K562 (cell line): ENCODE data around the gene E2F2. TPM values are rescaled to one million over a fixed set of nuclear protein-coding genes. Genes with fewer than 3 reads are reported as not detected.

Experiments
- CEBPG ChIP-seq, 3 experiments: fragments of 200-800 bp in 1 of 3; sonication (Bioruptor generic) in 1 of 3; sonication (generic) in 1 of 3; formaldehyde crosslinking in 1 of 3; IDR thresholded peaks in 2 of 3; conservative IDR thresholded peaks in 1 of 3; 2 replicates each; pipeline versions ENCODE4 v1.6.1 to v1.8.0; 2016 to 2022; ENCODE audit warnings: missing compliant biosample characterization in 2 of 3, missing genetic modification characterization in 2 of 3, mild to moderate bottlenecking in 1 of 3, missing genetic modification reagents in 1 of 3
- FOXK2 ChIP-seq, 2 experiments: fragments of 450-650 bp; IDR thresholded peaks in 1 of 2; conservative IDR thresholded peaks in 1 of 2; 2 replicates each; pipeline ENCODE4 v1.6.1; 2016; ENCODE audit warnings: low read depth in 2 of 2, mild to moderate bottlenecking in 1 of 2
- FOXP4 ChIP-seq: sonication (generic); formaldehyde crosslinking; IDR thresholded peaks from 2 replicates; pipeline ENCODE4 v1.8.0; 2022; ENCODE audit warnings: mild to moderate bottlenecking, missing genetic modification reagents, borderline replicate concordance
- HDAC8 ChIP-seq: fragments of 450-650 bp; IDR thresholded peaks from 2 replicates; pipeline ENCODE4 v1.6.1; 2016; ENCODE audit warnings: mild to moderate bottlenecking, missing genetic modification characterization, moderate library complexity, missing compliant biosample characterization
- HEY1 ChIP-seq: fragments of 250-450 bp; sonication (Bioruptor Pico); IDR thresholded peaks from 2 replicates; pipeline ENCODE4 v1.5.0; 2020; ENCODE audit warnings: mild to moderate bottlenecking, moderate library complexity, borderline replicate concordance
- KDM5B ChIP-seq: fragments of 200-600 bp; sonication (generic); IDR thresholded peaks from 2 replicates; pipeline ENCODE4 v1.6.1; 2012; ENCODE audit warnings: low read depth, mild to moderate bottlenecking, moderate library complexity, low read length, control low read depth, inconsistent platforms; ENCODE audit not compliant: insufficient replicate concordance
- MAFF ChIP-seq: IDR thresholded peaks from 2 replicates; pipeline ENCODE4 v1.6.1; 2012; ENCODE audit warnings: low read length, improper control_type of control experiment
- MCM2 ChIP-seq: fragments of 450-650 bp; IDR thresholded peaks from 2 replicates; pipeline ENCODE4 v1.6.1; 2017; ENCODE audit warnings: low read depth, mild to moderate bottlenecking
- PHF21A ChIP-seq: fragments of 450-650 bp; IDR thresholded peaks from 2 replicates; pipeline ENCODE4 v1.6.1; 2017; ENCODE audit warnings: low read depth, borderline replicate concordance
- SRF ChIP-seq, 2 experiments: fragments of 250-450, 450-650 bp in 1 of 2; sonication (Bioruptor Pico) in 1 of 2; sonication (generic) in 1 of 2; formaldehyde crosslinking; IDR thresholded peaks; 2 replicates each; pipeline versions ENCODE4 v1.5.0 to v1.5.1; 2020 to 2022; ENCODE audit warnings: mild to moderate bottlenecking in 1 of 2, missing genetic modification reagents in 1 of 2
- TAL1 ChIP-seq: fragments of 450-650 bp; IDR thresholded peaks from 2 replicates; pipeline ENCODE4 v1.6.1; 2016; ENCODE audit warnings: mild to moderate bottlenecking
- ZBTB1 ChIP-seq: sonication (generic); formaldehyde crosslinking; IDR thresholded peaks from 2 replicates; pipeline ENCODE4 v1.8.1; 2023; ENCODE audit warnings: missing genetic modification reagents, low read depth, mild to moderate bottlenecking, borderline replicate concordance
- ZNF146 ChIP-seq: IDR thresholded peaks from one replicate; pipeline ENCODE4 v1.6.1; 2018; ENCODE audit warnings: missing compliant biosample characterization; ENCODE audit not compliant: unreplicated experiment
- ZNF280A ChIP-seq: fragments of 450-650 bp; IDR thresholded peaks from 2 replicates; pipeline ENCODE4 v1.6.1; 2018; ENCODE audit warnings: mild to moderate bottlenecking, low read depth; ENCODE audit not compliant: partially characterized antibody
- ZNF518B ChIP-seq: fragments of 250-450 bp; sonication (Bioruptor Pico); IDR thresholded peaks from 2 replicates; pipeline ENCODE4 v1.5.0; 2021; ENCODE audit warnings: mild to moderate bottlenecking, moderate library complexity
- polyA plus RNA-seq, 8 experiments: library from polyadenylated mRNA; depleted of rRNA in 4 of 8; stranded (reverse) in 5 of 8; unstranded in 3 of 8; fragments of >200 nt; fragmentation: Nextera tagmentation in 2 of 8; fragmentation: Illumina TruSeq in 1 of 8; extraction: Ambion mirVana in 2 of 8; extraction: Trizol in 1 of 8; gene quantifications; 2 replicates each; pipeline versions ENCODE4 v1.2.1 to v1.2.3, GENCODE V29; 2011 to 2014; ENCODE audit warnings: inconsistent platforms in 1 of 8, missing spikeins in 1 of 8
- total RNA-seq, 7 experiments: library from RNA; depleted of rRNA in 6 of 7; stranded (reverse); fragments of >200 nt in 6 of 7; fragmentation: Illumina TruSeq in 2 of 7; extraction: Trizol in 2 of 7; gene quantifications; 2 replicates each; pipeline versions ENCODE4 v1.2.1 to v1.2.3, GENCODE V29; 2011 to 2021; ENCODE audit warnings: low replicate concordance in 1 of 7

E2F2 gene
- total and polyA plus RNA-seq, 9 of the 15 experiments (the other 6 are each of a cell fraction or from before 2014, with no cell fraction given), result 3.1 to 25.3 (median 11.4) TPM

- no peak for TF ChIP-seq PHF21A
- TF ChIP-seq MAFF, result no peak
- TF ChIP-seq HDAC8 (tag), result peak; percentile 34; the same call in 1 of the 2 replicates
- no peak for TF ChIP-seq MCM2
- no peak for TF ChIP-seq FOXK2 (conservative IDR thresholded peaks at IDR 0.05 in 1 of 2, IDR thresholded peaks at IDR 0.05 in 1 of 2; ENCODE audit: low read depth in 2 of 2)
- no peak for TF ChIP-seq ZNF518B (CRISPR knock-in tag)
- TF ChIP-seq ZNF280A, result no peak
- no peak for TF ChIP-seq SRF (CRISPR knock-in tag; IDR thresholded peaks at IDR 0.05)
- TF ChIP-seq ZNF146 (CRISPR knock-in tag), result no peak
- no peak; the same call in 1 of the 2 replicates for TF ChIP-seq FOXP4
- TF ChIP-seq TAL1, result no peak
- no peak for TF ChIP-seq HEY1
- TF ChIP-seq CEBPG (CRISPR knock-in tag; IDR thresholded peaks at IDR 0.05), result peak; percentile 95
- peak; percentile 89 to 95 for TF ChIP-seq CEBPG (tag; conservative IDR thresholded peaks at IDR 0.05 in 1 of 2, IDR thresholded peaks at IDR 0.05 in 1 of 2)
- TF ChIP-seq KDM5B, result peak; percentile 38
- peak; percentile 71; the same call in 1 of the 2 replicates for TF ChIP-seq ZBTB1 (CRISPR knock-in tag)
These were observed at the start of gene E2F2 (continued) for GRCh38 chr1:23530747-23531561.
